ENCODE results near the gene MRPL27.

The MRPL27 gene

GRCh38 chr17:50346313-50347116 lies 26.5 kb downstream of the MRPL27 start:
- Histone ChIP-seq H3K27me3 (ENCODE audit: insufficient read depth, poor library complexity, severe bottlenecking) (no peaks in the 10 kb centered on the region), H3K27ac (replicated peaks) (peak overlapping the region; percentile 71), H3K4me3 (replicated peaks; ENCODE audit: insufficient read depth, low read length) (peak overlapping the region; percentile 60)
- TF ChIP-seq POLR2AphosphoS5 (IDR thresholded peaks at IDR 0.05; ENCODE audit: low read depth) (0 out of 2 replicates have a peak, but pooled peaks have one; percentile 0), SPI1 (IDR thresholded peaks at IDR 0.05; ENCODE audit: borderline replicate concordance, low read depth) (no peak)
- DNase-seq (ENCODE audit: low read depth in 1 of 2, low spot score in 1 of 2) = peak; percentile 29 to 56

- TF ChIP-seq GABPA (IDR thresholded peaks at IDR 0.05; ENCODE audit: low read depth) = no peak
- peak; percentile 83 for TF ChIP-seq POLR2AphosphoS5 (IDR thresholded peaks at IDR 0.05; ENCODE audit: low read depth)
- H3K27ac ChIP-seq (replicated peaks) = peak within 1 kb of the TSS; percentile 71
- peak within 1 kb of the TSS; percentile 60 for H3K4me3 ChIP-seq (replicated peaks; ENCODE audit: insufficient read depth, low read length)
These were observed 27.3 kb downstream of the MRPL27 start, which contains the start of gene XYLT2 for GRCh38 chr17:50345432-50346312. XYLT2 (plus strand) TSS chr17:50346126; CDS start chr17:50346141, 15 bp downstream.

GRCh38 chr17:50344731-50345365 lies 28.1 kb downstream of the MRPL27 start:
- H3K4me3 ChIP-seq (replicated peaks; ENCODE audit: insufficient read depth, low read length) = no peak overlapping the region
- H3K27me3 ChIP-seq (ENCODE audit: insufficient read depth, poor library complexity, severe bottlenecking) = no peaks in the 10 kb centered on the region
- TF ChIP-seq REST (IDR thresholded peaks at IDR 0.05; ENCODE audit: insufficient replicate concordance, low read depth) (no peak), GABPA (IDR thresholded peaks at IDR 0.05; ENCODE audit: low read depth) (no peak), POLR2AphosphoS5 (IDR thresholded peaks at IDR 0.05; ENCODE audit: low read depth) (no peak), CTCF (IDR thresholded peaks at IDR 0.05; ENCODE audit: insufficient read depth, low read length) (no peak), SPI1 (IDR thresholded peaks at IDR 0.05; ENCODE audit: borderline replicate concordance, low read depth) (peak; percentile 52; the same call in 1 of the 2 replicates)
- H3K27ac ChIP-seq (replicated peaks) = no peak overlapping the region
- DNase-seq (ENCODE audit: low read depth in 1 of 2, low spot score in 1 of 2) = no peak

More at GRCh38 chr17:50345432-50346312, 27.3 kb downstream of the MRPL27 start, which contains the start of gene XYLT2:
- DNase-seq (ENCODE audit: low read depth in 1 of 2, low spot score in 1 of 2) = peak; percentile 79 to 85
- no peaks in the 10 kb centered on the region for H3K27me3 ChIP-seq (ENCODE audit: insufficient read depth, poor library complexity, severe bottlenecking)

GRCh38 chr17:50339381-50339780 lies 33.6 kb downstream of the MRPL27 start:
- Histone ChIP-seq H3K27ac (replicated peaks) (no peak overlapping the region), H3K27me3 (ENCODE audit: insufficient read depth, poor library complexity, severe bottlenecking) (no peaks in the 10 kb centered on the region), H3K4me3 (replicated peaks; ENCODE audit: insufficient read depth, low read length) (no peak overlapping the region)
- TF ChIP-seq REST (IDR thresholded peaks at IDR 0.05; ENCODE audit: insufficient replicate concordance, low read depth) (no peak), SPI1 (IDR thresholded peaks at IDR 0.05; ENCODE audit: borderline replicate concordance, low read depth) (no peak), GABPA (IDR thresholded peaks at IDR 0.05; ENCODE audit: low read depth) (no peak), POLR2AphosphoS5 (IDR thresholded peaks at IDR 0.05; ENCODE audit: low read depth) (no peak), CTCF (IDR thresholded peaks at IDR 0.05; ENCODE audit: insufficient read depth, low read length) (no peak)
- DNase-seq (ENCODE audit: low read depth in 1 of 2, low spot score in 1 of 2) = no peak
